HepG2 (cell line): ENCODE results near the gene PTPRN. TPM values are rescaled to one million over a fixed set of nuclear protein-coding genes. Genes with fewer than 3 reads are reported as not detected.

ENCODE experiments used
- AGO1 ChIP-seq: fragments of 200-400 bp; formaldehyde crosslinking; IDR thresholded peaks from 2 replicates; pipeline ENCODE4 v1.6.1; 2017; ENCODE audit warnings: mild to moderate bottlenecking, low read depth, low read length, moderate library complexity; ENCODE audit not compliant: poor library complexity, severe bottlenecking
- ASH2L ChIP-seq: fragments of 300-600, 200-600 bp; sonication (generic); IDR thresholded peaks from 2 replicates; pipeline ENCODE4 v1.7.0; 2017; ENCODE audit warnings: low read depth, mild to moderate bottlenecking, moderate library complexity, mixed read lengths, low read length; ENCODE audit not compliant: insufficient read length
- DR1 ChIP-seq: sonication (generic); formaldehyde crosslinking; IDR thresholded peaks from 2 replicates; pipeline ENCODE4 v1.8.0; 2021; ENCODE audit warnings: mild to moderate bottlenecking, missing genetic modification reagents, inconsistent platforms
- FOXJ3 ChIP-seq: sonication (generic); formaldehyde crosslinking; IDR thresholded peaks from 2 replicates; pipeline ENCODE4 v1.4.0; 2020; ENCODE audit warnings: missing genetic modification reagents, mild to moderate bottlenecking, borderline replicate concordance
- HOXA3 ChIP-seq: sonication (generic); formaldehyde crosslinking; IDR thresholded peaks from 2 replicates; pipeline ENCODE4 v1.5.0; 2020; ENCODE audit warnings: missing genetic modification reagents
- KDM3A ChIP-seq: IDR thresholded peaks from 2 replicates; pipeline ENCODE4 v1.6.1; 2018; ENCODE audit warnings: low read depth, missing compliant biosample characterization
- MATR3 ChIP-seq: sonication (generic); formaldehyde crosslinking; IDR thresholded peaks from 2 replicates; pipeline ENCODE4 v1.4.0; 2020; ENCODE audit warnings: missing genetic modification reagents
- NCOA1 ChIP-seq: sonication (generic); formaldehyde crosslinking; IDR thresholded peaks from 2 replicates; pipeline ENCODE4 v1.9.0; 2021; ENCODE audit warnings: missing genetic modification reagents
- ZBTB14 ChIP-seq: sonication (generic); formaldehyde crosslinking; IDR thresholded peaks from 2 replicates; pipeline ENCODE4 v1.4.0; 2020; ENCODE audit warnings: missing genetic modification reagents
- ZNF275 ChIP-seq: sonication (generic); formaldehyde crosslinking; IDR thresholded peaks from 2 replicates; pipeline ENCODE4 v1.8.0; 2022; ENCODE audit warnings: missing genetic modification reagents, mild to moderate bottlenecking, inconsistent platforms, borderline replicate concordance
- ZNF644 ChIP-seq: IDR thresholded peaks from 2 replicates; pipeline ENCODE4 v1.6.1; 2016; ENCODE audit warnings: low read depth
- ZNF790 ChIP-seq: sonication (generic); formaldehyde crosslinking; IDR thresholded peaks from 2 replicates; pipeline ENCODE4 v1.8.0; 2022; ENCODE audit warnings: missing genetic modification reagents, mild to moderate bottlenecking, borderline replicate concordance
- ZSCAN29 ChIP-seq: sonication (generic); formaldehyde crosslinking; conservative IDR thresholded peaks from 2 replicates; pipeline ENCODE4 v1.4.0; 2020; ENCODE audit warnings: mild to moderate bottlenecking, missing genetic modification reagents
- polyA plus RNA-seq, 8 experiments: library from polyadenylated mRNA; depleted of rRNA in 3 of 8; stranded (reverse) in 7 of 8; unstranded in 1 of 8; fragments of >200 nt; fragmentation: Illumina TruSeq in 4 of 8; extraction: Trizol in 4 of 8; gene quantifications; 2 replicates each; pipeline versions ENCODE4 v1.2.1 to v1.2.3, GENCODE V29; 2011 to 2016; ENCODE audit warnings: low read depth in 4 of 8, missing spikeins in 1 of 8, mixed read lengths in 1 of 8; ENCODE audit not compliant: insufficient read depth in 1 of 8
- total RNA-seq, 5 experiments: library from RNA; depleted of rRNA; stranded (reverse); fragments of >200 nt; fragmentation: Illumina TruSeq; extraction: Trizol; gene quantifications; 2 replicates each; pipeline ENCODE4 v1.2.3, GENCODE V29; 2016; ENCODE audit warnings: low read depth in 1 of 5
- TF ChIP-seq, protein P1 (sequence below): sonication (generic); formaldehyde crosslinking; IDR thresholded peaks from 2 replicates; pipeline ENCODE4 v1.4.0; 2020; ENCODE audit warnings: low read depth, mild to moderate bottlenecking, missing genetic modification reagents
- TF ChIP-seq, protein P2 (sequence below): sonication (generic); IDR thresholded peaks from 2 replicates; pipeline ENCODE4 v1.6.1; 2016; ENCODE audit warnings: low read depth, borderline replicate concordance
- TF ChIP-seq, protein P3 (sequence below): sonication (generic); formaldehyde crosslinking; IDR thresholded peaks from 2 replicates; pipeline ENCODE4 v1.5.1; 2020; ENCODE audit warnings: mild to moderate bottlenecking, missing genetic modification reagents, borderline replicate concordance

The PTPRN gene
- total and polyA plus RNA-seq, 2 of the 13 experiments (the other 11 are each of a cell fraction or from before 2014, with no cell fraction given) = 0.26 TPM; not detected in 1

GRCh38 chr2:219249203-219249980, 59.8 kb downstream of the PTPRN start (continued):
- TF ChIP-seq, protein P1, sequence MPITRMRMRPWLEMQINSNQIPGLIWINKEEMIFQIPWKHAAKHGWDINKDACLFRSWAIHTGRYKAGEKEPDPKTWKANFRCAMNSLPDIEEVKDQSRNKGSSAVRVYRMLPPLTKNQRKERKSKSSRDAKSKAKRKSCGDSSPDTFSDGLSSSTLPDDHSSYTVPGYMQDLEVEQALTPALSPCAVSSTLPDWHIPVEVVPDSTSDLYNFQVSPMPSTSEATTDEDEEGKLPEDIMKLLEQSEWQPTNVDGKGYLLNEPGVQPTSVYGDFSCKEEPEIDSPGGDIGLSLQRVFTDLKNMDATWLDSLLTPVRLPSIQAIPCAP (CRISPR knock-in tag) = no peak
- TF ChIP-seq ZNF275 (CRISPR knock-in tag) (0 out of 2 replicates have a peak, but pooled peaks have one; percentile 4), ZBTB14 (CRISPR knock-in tag) (no peak), ZNF790 (CRISPR knock-in tag) (no peak), ZNF644 (CRISPR knock-in tag) (0 out of 2 replicates have a peak, but pooled peaks have one; percentile 35), AGO1 (no peak), HOXA3 (CRISPR knock-in tag) (0 out of 2 replicates have a peak, but pooled peaks have one; percentile 30), NCOA1 (no peak), ZSCAN29 (0 out of 2 replicates have a peak, but pooled peaks have one; percentile 7), FOXJ3 (CRISPR knock-in tag) (peak; percentile 87), KDM3A (CRISPR knock-in tag) (no peak), ASH2L (peak; percentile 94), DR1 (no peak; the same call in 1 of the 2 replicates), MATR3 (no peak)
- TF ChIP-seq, protein P2, sequence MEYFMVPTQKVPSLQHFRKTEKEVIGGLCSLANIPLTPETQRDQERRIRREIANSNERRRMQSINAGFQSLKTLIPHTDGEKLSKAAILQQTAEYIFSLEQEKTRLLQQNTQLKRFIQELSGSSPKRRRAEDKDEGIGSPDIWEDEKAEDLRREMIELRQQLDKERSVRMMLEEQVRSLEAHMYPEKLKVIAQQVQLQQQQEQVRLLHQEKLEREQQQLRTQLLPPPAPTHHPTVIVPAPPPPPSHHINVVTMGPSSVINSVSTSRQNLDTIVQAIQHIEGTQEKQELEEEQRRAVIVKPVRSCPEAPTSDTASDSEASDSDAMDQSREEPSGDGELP = peak; percentile 93
- TF ChIP-seq, protein P3, sequence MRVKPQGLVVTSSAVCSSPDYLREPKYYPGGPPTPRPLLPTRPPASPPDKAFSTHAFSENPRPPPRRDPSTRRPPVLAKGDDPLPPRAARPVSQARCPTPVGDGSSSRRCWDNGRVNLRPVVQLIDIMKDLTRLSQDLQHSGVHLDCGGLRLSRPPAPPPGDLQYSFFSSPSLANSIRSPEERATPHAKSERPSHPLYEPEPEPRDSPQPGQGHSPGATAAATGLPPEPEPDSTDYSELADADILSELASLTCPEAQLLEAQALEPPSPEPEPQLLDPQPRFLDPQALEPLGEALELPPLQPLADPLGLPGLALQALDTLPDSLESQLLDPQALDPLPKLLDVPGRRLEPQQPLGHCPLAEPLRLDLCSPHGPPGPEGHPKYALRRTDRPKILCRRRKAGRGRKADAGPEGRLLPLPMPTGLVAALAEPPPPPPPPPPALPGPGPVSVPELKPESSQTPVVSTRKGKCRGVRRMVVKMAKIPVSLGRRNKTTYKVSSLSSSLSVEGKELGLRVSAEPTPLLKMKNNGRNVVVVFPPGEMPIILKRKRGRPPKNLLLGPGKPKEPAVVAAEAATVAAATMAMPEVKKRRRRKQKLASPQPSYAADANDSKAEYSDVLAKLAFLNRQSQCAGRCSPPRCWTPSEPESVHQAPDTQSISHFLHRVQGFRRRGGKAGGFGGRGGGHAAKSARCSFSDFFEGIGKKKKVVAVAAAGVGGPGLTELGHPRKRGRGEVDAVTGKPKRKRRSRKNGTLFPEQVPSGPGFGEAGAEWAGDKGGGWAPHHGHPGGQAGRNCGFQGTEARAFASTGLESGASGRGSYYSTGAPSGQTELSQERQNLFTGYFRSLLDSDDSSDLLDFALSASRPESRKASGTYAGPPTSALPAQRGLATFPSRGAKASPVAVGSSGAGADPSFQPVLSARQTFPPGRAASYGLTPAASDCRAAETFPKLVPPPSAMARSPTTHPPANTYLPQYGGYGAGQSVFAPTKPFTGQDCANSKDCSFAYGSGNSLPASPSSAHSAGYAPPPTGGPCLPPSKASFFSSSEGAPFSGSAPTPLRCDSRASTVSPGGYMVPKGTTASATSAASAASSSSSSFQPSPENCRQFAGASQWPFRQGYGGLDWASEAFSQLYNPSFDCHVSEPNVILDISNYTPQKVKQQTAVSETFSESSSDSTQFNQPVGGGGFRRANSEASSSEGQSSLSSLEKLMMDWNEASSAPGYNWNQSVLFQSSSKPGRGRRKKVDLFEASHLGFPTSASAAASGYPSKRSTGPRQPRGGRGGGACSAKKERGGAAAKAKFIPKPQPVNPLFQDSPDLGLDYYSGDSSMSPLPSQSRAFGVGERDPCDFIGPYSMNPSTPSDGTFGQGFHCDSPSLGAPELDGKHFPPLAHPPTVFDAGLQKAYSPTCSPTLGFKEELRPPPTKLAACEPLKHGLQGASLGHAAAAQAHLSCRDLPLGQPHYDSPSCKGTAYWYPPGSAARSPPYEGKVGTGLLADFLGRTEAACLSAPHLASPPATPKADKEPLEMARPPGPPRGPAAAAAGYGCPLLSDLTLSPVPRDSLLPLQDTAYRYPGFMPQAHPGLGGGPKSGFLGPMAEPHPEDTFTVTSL (CRISPR knock-in tag) = peak; percentile 59; the same call in 1 of the 2 replicates
